ENCODE results near the gene TMEM270.
"Not testable (repeated sequence)": the region's sequence is repeated elsewhere in the genome, so short reads cannot be mapped to it uniquely, and the experiment has no call there.

TMEM270 gene, protein sequence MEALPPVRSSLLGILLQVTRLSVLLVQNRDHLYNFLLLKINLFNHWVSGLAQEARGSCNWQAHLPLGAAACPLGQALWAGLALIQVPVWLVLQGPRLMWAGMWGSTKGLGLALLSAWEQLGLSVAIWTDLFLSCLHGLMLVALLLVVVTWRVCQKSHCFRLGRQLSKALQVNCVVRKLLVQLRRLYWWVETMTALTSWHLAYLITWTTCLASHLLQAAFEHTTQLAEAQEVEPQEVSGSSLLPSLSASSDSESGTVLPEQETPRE

DNA sequence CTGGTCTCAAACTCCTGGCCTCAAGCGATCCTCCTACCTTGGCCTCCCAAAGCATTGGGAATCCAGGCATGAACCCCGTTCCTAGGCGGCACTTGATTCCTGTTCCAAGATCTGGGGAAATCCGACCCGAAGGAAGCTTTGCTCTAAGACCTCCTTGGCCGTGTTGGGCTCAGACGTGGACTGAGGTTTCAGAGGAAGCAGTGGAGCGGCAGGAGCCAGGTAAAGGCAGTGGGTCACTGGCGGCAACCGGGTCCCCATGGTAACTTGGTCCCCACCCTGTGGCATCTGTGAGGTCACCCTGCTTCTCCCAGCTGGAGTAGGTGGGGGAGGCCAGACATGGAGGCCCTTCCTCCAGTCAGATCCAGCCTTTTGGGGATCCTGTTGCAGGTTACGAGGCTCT lies at the start of gene TMEM270:
TSS of gene TMEM270 (plus strand) at position 301 of the 400 bp plus-strand sequence. CDS start at position 337, 36 bp downstream.
- DNase-seq (ENCODE audit: low spot score) = no peak

DNA sequence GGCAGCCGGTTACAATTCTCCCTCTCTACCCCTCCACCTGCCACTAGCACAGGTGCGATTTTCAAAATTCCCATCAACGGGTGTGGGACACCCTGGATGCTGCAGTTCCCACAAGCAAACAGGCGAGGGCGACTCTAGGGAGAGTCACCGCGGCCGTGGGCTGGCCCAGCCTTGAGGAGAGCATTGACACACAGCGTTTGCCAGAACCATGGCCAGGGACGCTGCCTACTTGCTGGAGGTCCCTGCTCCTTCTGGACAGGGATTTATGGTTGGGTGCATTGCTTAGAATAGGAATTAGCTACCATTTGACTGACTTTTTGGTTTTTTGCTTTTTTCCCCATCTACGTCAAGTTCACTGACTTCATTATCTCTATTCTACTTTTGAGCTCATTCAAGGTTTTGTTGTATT lies 49.2 kb upstream of the TMEM270 start:
- DNase-seq (ENCODE audit: low spot score) = peak; percentile 71

DNA sequence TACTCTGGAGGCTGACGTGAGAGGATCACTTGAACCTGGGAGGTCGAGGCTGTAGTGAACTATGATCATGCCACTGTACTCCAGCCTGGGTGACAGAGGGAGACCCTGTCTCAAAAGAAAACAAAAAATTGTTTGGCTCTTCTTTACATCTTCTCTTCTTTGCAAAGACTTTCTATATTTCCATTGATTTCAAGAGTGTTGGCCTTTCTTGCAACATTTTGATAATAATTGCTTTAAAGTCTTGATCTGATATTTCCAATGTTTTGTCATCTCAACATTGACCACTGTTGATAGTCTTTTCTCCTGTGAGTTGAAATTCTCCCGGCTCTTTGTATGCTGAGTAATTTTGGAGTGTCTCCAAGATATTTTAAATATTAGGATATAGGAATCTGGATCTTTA lies 48.0 kb upstream of the TMEM270 start:
- no peak for DNase-seq (ENCODE audit: low spot score)

DNA sequence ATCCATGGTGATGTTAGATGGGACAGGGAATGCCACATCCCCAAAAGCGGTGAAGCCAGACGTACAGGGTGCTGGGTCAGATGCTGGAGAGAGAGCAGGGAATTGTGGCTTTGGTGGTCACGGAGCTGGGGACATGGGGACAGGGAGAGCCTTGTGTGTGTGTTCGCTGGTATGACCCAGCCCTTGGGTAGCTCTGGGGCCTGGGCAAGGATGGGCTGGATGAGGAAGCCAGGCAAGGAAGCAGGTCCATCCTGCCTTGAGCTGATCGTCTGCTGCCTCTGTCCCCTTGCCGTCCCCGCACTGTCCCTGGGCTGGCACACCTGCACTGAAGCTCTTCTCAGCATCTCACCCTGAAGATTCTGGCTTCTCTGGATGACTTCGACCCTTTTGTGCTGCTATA lies 45.5 kb upstream of the TMEM270 start:
- DNase-seq (ENCODE audit: low spot score) = no peak

DNA sequence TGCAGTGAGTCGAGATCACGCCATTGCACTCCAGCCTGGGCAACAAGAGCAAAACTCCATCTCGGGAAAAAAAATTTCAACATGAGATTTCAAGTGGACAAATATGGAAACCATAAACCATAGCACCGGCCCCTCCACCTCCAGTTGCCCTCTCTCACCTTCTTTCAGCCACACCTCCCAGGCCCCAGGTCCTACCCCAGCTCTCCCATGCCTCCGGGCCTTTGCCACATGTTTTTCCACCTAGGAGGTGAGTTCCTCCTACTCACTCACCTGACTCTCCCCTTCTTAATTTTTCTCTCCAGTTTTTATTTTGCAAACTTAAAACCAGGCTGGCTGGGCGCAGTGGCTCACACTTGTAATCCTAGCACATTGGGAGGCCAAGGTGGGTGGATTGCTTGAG lies 43.8 kb upstream of the TMEM270 start:
- no peak for DNase-seq (ENCODE audit: low spot score)

DNA sequence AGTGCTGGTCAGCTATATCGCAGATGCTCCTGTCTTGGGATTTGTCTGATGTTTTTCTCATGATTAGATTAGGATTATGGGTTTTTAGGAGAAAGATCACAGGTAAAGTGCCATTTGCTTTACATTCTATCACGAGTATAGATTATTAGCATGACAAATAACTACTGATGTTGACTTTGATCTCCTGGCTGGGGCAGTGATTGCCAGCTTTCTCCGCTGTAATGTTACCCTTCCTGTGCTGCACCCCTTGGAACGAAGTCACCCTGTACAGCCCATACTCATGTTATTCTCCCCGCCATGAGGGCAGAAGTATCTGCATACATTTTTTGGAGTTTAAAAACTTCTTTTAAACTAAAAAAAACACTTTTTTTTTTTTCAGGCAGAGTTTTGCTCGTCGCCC lies 40.9 kb upstream of the TMEM270 start:
- DNase-seq (ENCODE audit: low spot score) = no peak

DNA sequence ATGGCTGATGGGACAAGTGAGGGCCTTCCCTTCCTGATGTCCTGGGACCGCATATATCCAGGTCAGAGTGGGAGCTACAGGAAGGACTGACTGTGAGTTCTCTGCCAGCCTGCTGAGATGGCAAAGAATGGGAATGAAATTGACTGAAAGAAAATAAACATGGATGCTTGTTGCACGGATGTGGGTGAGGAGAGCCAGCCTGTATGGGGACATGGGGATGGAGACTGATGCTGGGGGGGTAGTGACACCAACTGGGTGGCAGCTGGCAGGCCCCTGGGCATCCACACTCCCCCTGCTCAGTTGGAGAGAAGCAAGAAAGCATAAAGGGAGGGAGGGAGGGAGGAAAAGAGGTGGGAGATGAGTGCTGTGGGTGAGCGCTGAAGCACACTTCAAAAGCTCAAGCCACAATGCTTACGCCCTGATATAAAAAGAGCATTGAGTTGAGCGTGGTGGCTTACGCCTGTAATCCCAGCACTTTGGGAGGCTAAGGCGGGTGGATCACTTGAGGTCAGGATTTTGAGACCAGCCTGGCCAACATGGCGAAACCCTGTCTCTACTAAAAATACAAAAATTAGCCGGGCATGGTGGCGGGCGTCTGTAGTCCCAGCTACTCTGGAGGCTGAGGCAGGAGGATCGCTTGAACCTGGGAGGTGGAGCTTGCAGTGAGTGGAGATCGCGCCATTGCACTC lies 39.2 kb upstream of the TMEM270 start:
- not testable (repeated sequence) for DNase-seq (ENCODE audit: low spot score)

DNA sequence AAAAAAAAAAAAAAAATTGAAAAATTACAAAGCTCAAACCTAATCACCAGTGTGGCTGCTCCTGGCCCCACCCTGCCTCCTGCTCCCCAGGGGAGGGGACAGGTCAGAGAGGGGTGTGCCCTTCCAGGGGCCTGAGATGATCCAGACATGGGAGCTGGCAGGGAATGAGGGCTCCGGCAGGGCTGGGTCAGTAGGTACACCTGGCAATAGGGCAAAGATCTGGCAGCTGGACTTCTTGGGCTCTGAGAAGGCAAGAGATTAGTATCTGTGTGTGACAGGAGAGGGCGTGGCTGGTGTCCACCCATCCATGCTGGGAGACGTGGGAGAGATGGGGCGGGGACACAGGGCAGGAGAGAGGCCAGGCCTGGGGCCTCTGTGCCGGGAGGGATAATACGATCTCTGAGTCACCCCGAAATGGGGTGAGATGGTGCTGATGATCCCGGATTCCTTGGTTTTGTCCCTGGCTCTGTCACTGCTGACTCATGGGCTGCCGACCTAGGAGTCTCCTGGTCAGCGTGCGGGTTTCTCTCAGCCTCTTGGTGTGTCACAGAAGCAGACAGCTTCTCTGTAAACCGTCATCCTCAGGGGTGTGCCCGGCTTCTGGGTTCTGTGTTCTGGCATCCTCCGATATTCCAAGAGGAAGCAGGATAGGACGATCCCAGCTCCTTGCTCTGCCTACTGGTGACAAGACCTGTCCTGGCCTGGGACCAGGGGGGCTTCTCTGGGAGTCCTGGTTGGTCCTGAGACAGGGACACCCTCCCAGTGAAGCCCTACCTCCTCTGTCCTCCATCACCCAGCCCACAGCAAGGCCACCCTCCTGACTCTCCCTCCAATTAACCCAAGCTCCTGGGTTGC lies 38.4 kb upstream of the TMEM270 start:
- DNase-seq (ENCODE audit: low spot score) = peak; percentile 43

DNA sequence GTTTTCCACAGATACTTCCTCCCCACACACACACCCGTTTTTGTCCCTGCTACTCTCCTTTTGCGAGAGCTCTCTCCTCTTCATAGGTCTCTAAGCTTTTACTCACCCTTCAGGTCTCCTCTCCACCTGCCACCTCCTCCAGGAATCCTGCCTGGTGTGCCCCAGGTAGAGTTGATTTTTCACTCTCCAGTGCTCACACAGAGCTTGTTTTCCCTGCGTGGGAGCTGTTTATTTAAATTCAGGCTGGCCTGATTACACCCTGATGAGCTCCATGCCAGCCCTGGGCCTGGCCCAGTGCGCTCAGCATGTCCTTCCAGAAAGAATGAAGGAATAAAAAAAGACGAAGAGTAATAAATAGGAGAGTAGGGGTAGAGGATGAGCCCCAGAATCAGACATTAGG lies 37.7 kb upstream of the TMEM270 start:
- no peak for DNase-seq (ENCODE audit: low spot score)

DNA sequence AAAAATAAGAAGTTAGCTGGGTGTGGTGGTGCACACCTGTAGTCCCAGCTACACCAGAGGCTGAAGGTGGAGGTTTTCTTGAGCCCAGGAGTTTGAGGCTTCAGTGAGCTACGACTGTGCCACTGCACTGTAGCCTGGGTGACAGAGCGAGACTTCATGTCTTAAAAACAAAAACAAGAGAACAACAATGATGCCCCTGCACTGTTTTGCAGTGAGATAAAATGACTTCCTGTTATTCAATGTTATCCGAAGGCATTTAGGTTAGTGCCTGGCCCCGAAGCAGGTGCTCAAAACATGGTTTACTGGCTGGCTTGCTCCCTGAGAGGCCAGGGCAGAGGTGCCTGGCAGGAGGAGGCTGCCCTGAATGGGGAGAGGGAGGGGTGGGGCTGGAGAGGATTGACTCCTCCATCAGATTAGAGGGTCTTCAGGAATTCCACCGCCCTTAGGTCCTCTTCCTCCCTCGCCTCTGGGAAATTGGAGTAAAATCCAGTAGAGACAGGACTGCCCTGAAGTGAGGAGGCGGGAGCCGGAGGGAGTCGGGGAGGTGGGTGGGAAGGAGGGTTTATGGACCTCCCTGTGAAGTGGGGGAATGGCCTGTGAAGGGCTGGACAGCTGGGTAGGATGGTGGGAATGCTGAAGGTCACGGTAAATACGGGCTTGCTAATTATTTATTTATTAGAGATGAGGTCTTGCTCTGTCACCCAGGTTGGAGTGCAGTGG lies 36.9 kb upstream of the TMEM270 start:
- no peak for DNase-seq (ENCODE audit: low spot score)

DNA sequence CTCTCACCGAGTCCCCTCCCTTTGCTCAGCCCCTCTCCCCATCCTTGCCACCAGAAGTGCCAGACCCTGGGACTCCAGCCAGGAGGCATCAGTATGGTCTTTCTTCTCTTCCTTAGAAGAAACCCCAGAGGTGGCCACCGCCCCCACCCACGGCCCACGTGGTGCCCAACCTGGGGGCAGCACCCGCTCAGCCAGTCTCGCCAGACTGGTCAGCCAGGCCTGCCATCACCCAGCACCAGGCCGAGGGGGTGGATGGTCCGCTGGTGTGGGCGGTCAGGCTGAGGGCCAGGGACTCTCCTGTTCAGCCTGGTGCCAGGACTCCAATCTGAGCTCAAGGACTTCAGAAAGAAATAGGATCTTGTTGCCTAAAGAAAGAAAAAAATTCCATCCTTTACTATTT lies 36.0 kb upstream of the TMEM270 start:
- no peak for DNase-seq (ENCODE audit: low spot score)

DNA sequence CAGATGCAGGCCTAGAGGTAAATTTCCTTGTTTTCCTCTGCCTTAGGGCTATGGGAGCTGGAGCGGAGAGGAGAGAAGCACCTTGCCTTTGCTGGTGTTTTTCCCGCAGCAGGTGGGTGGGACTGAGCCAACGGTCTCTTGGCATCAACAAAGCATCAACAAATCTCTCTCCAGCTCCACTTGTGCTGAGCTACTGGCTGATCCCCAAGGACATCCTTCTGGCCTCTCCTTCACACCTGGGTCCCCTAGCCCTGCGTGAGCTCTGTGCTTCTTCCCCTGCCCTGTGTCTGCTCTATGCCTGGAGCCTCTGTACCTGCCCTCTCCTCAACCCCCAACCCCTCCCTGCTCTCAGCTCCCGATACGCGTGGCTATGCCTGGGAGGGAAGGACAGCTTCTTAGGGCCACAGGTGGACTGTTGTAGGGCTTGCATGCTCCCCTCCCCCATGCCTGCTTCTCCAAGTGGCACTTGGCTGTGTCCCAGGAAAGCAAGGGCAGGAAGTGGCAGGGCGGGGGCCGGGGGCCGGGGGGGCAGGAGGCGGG lies 33.3 kb upstream of the TMEM270 start:
- no peak for DNase-seq (ENCODE audit: low spot score)

DNA sequence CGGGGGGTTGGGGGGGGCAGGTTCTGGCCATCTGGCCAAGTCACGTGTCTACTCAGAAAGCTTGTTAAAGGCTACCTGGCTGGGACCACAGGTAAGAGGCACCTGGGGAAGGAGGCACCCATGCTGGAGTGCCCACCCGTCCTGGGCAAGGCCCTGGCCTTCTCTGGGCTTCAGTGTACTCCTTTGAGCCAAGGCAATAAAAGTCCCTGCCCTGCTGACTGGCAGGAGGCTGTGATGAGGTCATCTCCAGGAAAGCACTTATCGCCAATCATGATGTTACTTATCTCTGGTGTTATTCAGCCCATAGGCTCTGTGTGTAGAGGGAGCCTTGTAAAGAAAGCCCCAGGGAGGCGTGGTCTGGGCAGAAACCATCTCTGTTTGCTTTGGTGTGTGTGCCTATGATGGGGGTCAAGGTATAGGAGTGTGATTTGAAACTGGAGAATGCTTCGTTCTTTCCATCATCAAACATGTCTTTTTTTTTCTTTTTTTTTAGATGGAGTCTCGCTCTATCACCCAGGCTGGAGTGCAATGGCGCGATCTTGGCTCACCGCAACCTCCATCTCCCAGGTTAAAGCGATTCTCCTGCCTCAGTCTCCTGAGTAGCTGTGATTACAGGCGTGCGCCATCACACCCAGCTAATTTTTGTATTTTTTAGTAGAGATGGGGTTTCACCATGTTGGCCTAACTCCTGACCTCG lies 32.7 kb upstream of the TMEM270 start:
- no peak for DNase-seq (ENCODE audit: low spot score)

DNA sequence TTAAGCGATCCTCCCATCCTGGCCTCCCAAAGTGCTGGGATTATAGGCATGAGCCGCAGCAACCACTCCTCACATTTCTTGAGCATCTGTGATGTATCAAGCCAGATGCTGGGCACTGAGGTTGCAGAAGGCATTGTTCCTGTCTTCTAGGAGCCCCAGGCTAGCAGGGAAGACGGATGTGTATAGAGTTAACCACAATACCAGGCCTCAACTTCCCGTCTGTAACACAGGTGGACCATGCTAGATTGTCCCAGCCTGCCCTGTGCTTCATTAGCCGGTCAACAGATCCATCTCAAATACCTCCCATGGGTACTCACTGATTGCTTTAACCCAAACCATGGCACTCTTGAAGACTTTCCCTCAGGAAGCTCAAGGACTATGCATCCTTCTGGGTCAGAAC lies 32.0 kb upstream of the TMEM270 start:
- DNase-seq (ENCODE audit: low spot score) = no peak

DNA sequence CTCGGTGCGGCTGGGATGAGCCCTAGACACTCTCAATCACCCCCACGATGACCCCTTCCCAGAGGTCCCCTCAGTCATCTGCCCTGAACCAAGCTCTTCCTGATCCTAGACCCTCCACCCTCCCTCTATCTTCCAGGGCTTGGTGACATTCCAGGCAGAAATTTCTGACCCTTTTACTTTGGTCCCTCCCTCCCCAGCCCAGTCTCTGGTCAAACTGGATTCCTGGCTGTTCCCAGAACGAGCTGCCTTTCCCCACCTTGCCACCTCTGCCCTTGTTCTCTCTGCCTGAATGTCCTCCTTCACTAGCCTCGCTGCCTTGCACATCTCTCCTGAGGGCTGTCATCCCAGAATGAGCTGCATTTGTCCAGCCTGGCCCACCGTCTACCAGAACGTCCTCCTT lies 31.5 kb upstream of the TMEM270 start:
- no peak for DNase-seq (ENCODE audit: low spot score)

DNA sequence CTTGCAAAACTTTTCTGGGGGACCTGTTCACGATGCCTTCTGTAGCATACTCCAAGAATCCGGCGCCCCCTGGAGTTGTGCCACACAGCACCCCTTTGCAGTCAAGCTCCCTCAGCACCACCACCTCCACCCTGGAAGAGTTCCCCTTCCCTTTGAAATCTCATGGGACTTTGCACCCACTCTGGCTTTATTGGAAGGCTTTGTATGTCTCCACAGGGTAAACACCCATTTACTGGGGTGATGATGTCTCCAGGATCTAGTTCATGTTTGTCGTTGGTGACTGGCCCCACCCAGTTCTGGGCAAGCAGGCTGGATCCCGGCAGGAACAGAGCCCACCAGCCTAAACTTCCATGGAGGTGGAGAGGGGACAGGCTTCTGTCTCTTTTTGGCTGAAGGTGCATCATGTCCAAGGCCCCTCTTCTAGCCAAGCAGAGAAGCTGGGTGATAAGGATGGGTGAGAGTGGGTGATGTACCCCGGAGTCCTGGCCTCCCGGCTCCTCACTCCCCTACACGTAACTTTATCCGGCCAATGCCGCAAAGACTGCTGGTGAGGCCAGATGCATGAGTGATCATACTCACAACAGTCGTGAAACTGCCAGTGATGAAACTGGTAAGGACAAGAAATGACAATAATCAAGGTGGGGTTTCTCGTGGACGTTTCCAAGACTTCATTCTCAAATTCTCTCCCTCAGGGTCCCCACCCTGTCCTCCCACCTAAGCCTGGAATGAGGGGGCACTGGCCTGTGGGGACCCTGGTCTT lies 30.9 kb upstream of the TMEM270 start:
- no peak for DNase-seq (ENCODE audit: low spot score)

DNA sequence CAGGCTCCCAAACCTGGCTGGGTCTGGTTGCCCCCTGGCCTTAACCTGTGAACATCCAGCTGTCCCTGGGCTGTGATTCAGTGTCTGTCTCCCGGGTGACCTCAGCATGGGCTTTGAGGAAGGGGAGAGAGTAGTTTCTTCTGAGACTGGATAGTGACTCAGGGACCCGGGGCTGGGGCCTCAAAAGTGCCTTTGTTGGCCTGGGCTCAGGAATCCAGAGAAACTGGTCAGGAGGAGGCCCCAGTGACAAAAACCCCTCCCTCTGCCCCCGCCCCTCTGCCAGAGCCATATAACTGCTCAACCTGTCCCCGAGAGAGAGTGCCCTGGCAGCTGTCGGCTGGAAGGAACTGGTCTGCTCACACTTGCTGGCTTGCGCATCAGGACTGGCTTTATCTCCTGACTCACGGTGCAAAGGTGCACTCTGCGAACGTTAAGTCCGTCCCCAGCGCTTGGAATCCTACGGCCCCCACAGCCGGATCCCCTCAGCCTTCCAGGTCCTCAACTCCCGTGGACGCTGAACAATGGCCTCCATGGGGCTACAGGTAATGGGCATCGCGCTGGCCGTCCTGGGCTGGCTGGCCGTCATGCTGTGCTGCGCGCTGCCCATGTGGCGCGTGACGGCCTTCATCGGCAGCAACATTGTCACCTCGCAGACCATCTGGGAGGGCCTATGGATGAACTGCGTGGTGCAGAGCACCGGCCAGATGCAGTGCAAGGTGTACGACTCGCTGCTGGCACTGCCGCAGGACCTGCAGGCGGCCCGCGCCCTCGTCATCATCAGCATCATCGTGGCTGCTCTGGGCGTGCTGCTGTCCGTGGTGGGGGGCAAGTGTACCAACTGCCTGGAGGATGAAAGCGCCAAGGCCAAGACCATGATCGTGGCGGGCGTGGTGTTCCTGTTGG lies 30.0 kb upstream of the TMEM270 start, which contains the start of gene CLDN4:
TSS of gene CLDN4 (plus strand) at position 316 of the 903 bp plus-strand sequence. CDS start at position 522, 206 bp downstream.
- DNase-seq (ENCODE audit: low spot score) = no peak

DNA sequence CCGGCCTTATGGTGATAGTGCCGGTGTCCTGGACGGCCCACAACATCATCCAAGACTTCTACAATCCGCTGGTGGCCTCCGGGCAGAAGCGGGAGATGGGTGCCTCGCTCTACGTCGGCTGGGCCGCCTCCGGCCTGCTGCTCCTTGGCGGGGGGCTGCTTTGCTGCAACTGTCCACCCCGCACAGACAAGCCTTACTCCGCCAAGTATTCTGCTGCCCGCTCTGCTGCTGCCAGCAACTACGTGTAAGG lies 29.4 kb upstream of the TMEM270 start:
- DNase-seq (ENCODE audit: low spot score) = no peak

DNA sequence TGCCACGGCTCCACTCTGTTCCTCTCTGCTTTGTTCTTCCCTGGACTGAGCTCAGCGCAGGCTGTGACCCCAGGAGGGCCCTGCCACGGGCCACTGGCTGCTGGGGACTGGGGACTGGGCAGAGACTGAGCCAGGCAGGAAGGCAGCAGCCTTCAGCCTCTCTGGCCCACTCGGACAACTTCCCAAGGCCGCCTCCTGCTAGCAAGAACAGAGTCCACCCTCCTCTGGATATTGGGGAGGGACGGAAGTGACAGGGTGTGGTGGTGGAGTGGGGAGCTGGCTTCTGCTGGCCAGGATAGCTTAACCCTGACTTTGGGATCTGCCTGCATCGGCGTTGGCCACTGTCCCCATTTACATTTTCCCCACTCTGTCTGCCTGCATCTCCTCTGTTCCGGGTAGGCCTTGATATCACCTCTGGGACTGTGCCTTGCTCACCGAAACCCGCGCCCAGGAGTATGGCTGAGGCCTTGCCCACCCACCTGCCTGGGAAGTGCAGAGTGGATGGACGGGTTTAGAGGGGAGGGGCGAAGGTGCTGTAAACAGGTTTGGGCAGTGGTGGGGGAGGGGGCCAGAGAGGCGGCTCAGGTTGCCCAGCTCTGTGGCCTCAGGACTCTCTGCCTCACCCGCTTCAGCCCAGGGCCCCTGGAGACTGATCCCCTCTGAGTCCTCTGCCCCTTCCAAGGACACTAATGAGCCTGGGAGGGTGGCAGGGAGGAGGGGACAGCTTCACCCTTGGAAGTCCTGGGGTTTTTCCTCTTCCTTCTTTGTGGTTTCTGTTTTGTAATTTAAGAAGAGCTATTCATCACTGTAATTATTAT lies 28.9 kb upstream of the TMEM270 start:
- DNase-seq (ENCODE audit: low spot score) = no peak
